OCI-LY7 (cell line): ENCODE results near the gene EFCAB10. TPM values are rescaled to one million over a fixed set of nuclear protein-coding genes. Genes with fewer than 3 reads are reported as not detected.
A peak's percentile ranks its signal among the peaks of the same experiment; 100 is the strongest.

ENCODE experiments used
- BruUV-seq: library from RNA; stranded (reverse); fragments of 400-500 nt; replicated peaks from 2 replicates; lab custom pipeline; 2021; lab: Mats Ljungman, UMichigan
- CTCF ChIA-PET: fragments of 300-600 bp; sonication (Branson Sonifier 250); formaldehyde crosslinking; loops from one replicate; lab custom pipeline; 2022; ENCODE audit warnings: antibody characterized with exemption; ENCODE audit not compliant: unreplicated experiment; lab: Charles Lee
- POLR2A ChIA-PET: fragments of 300-600 bp; sonication (Branson Sonifier 250); formaldehyde crosslinking; loops from one replicate; lab custom pipeline; 2022; ENCODE audit warnings: antibody characterized with exemption; lab: Charles Lee
- DNase-seq: peaks from one replicate; pipeline ENCODE4 v3.0.0-alpha.2; 2015; ENCODE audit warnings: low spot score
- H2AFZ ChIP-seq: fragments of 200-600 bp; sonication (generic), shearing (Covaris generic); 2 replicates; pipeline ENCODE4 v1.6.1; 2014; ENCODE audit warnings: mild to moderate bottlenecking, antibody characterized with exemption, low read length, moderate library complexity
- H3K27ac ChIP-seq: fragments of 200-600 bp; sonication (generic); 2 replicates; pipeline ENCODE4 v1.5.1; 2014; ENCODE audit warnings: mixed run types, low read depth, mild to moderate bottlenecking, moderate library complexity, low read length, inconsistent platforms; ENCODE audit not compliant: poor library complexity, severe bottlenecking
- H3K36me3 ChIP-seq: fragments of 200-600 bp; sonication (generic); 2 replicates; pipeline ENCODE4 v1.6.1; 2014; ENCODE audit warnings: mild to moderate bottlenecking, antibody characterized with exemption, low read length, moderate library complexity, mixed read lengths; ENCODE audit not compliant: insufficient read depth
- H3K4me1 ChIP-seq: fragments of 200-600 bp; sonication (generic); 2 replicates; pipeline ENCODE4 v1.5.1; 2014; ENCODE audit warnings: mild to moderate bottlenecking, low read length; ENCODE audit not compliant: insufficient read depth, poor library complexity, severe bottlenecking
- H3K4me2 ChIP-seq: fragments of 200-600 bp; sonication (generic); 2 replicates; pipeline ENCODE4 v1.6.1; 2014; ENCODE audit warnings: mild to moderate bottlenecking, low read length
- H3K4me3 ChIP-seq: fragments of 200-600 bp; sonication (generic); 2 replicates; pipeline ENCODE4 v1.5.1; 2014; ENCODE audit warnings: mild to moderate bottlenecking, low read depth, low read length; ENCODE audit not compliant: poor library complexity, severe bottlenecking
- H3K79me2 ChIP-seq: fragments of 200-600 bp; sonication (generic); 2 replicates; pipeline ENCODE4 v1.6.1; 2016; ENCODE audit warnings: low read depth, mild to moderate bottlenecking, low read length, moderate library complexity, mixed read lengths; ENCODE audit not compliant: insufficient read depth
- H3K9me2 ChIP-seq: fragments of 200-600 bp; sonication (generic); 2 replicates; pipeline ENCODE4 v1.6.1; 2016; ENCODE audit warnings: mild to moderate bottlenecking, low read length, mixed read lengths; ENCODE audit not compliant: insufficient read depth
- H3K9me3 ChIP-seq: fragments of 200-600 bp; sonication (generic); 2 replicates; pipeline ENCODE4 v1.6.1; 2014; ENCODE audit warnings: mild to moderate bottlenecking, mixed run types, low read length, mixed read lengths
- H4K20me1 ChIP-seq: fragments of 200-600 bp; sonication (generic); 2 replicates; pipeline ENCODE4 v1.6.1; 2014; ENCODE audit warnings: mild to moderate bottlenecking, antibody characterized with exemption, low read length, moderate library complexity, mixed read lengths; ENCODE audit not compliant: insufficient read depth
- CTCF ChIP-seq: fragments of 200-600 bp; sonication (generic); conservative IDR thresholded peaks from 2 replicates; pipeline ENCODE4 v1.5.1; 2014; ENCODE audit warnings: mild to moderate bottlenecking, antibody characterized with exemption, low read length, moderate library complexity, mixed read lengths
- EZH2phosphoT487 ChIP-seq: fragments of 200-600 bp; sonication (generic); IDR thresholded peaks from 2 replicates; pipeline ENCODE4 v1.6.1; 2018; ENCODE audit warnings: low read depth, borderline replicate concordance, mild to moderate bottlenecking, mixed run types, antibody characterized with exemption, low read length, moderate library complexity, mixed read lengths
- intact Hi-C: fragments of 100-400 bp; cut with micrococcal nuclease; formaldehyde crosslinking; loops from one replicate; pipeline ENCODE4 v1.10.0; 2022; ENCODE audit not compliant: unreplicated experiment
- total RNA-seq, 2 experiments: library from RNA; depleted of rRNA in 1 of 2; stranded (reverse); fragments of >200 nt in 1 of 2; shearing (Covaris generic) in 1 of 2; gene quantifications; 2 replicates each; pipeline ENCODE4 v1.2.3, GENCODE V29; 2014 to 2022

The EFCAB10 gene
- total RNA-seq, 2 experiments from 2014 or later: not detected

- CTCF ChIA-PET: no interaction called here
- H3K4me2 ChIP-seq: no peak overlapping the region
- DNase-seq: peak; percentile 9
- BruUV-seq: no TSS peak
- H3K9me2 ChIP-seq: no peaks in the 10 kb centered on the region
- no peaks in the 10 kb centered on the region for H3K79me2 ChIP-seq
- POLR2A ChIA-PET: interaction anchor here (0.7 kb wide), 2 partner anchors 834 to 1624 kb away, joined by 3 read pairs; no protein-coding TSS in a partner anchor
- no peak overlapping the region for H3K4me3 ChIP-seq
- H2AFZ ChIP-seq: no peak overlapping the region
- H3K9me3 ChIP-seq: peaks cover 14% of the 10 kb centered on the region; the same call in 1 of the 2 replicates
- TF ChIP-seq CTCF: no peak
- TF ChIP-seq EZH2phosphoT487: no peak
- H3K27ac ChIP-seq: no peak overlapping the region
- H3K36me3 ChIP-seq: no peaks in the 10 kb centered on the region
- H3K4me1 ChIP-seq: peaks cover 6% of the 10 kb centered on the region
- intact Hi-C loops: loop anchor here (2.0 to 10.0 kb wide), 4 partner anchors 193 to 665 kb away; no protein-coding TSS in a partner anchor
- no peaks in the 10 kb centered on the region for H4K20me1 ChIP-seq
Observed at GRCh38 chr7:105587909-105588635, 6.8 kb upstream of the EFCAB10 start.

GRCh38 chr7:105585850-105586500 lies 4.7 kb upstream of the EFCAB10 start:
- Histone ChIP-seq H3K36me3 (no peaks in the 10 kb centered on the region), H3K27ac (no peak overlapping the region), H3K79me2 (no peaks in the 10 kb centered on the region), H3K4me3 (no peak overlapping the region), H3K9me2 (no peaks in the 10 kb centered on the region), H3K4me2 (no peak overlapping the region), H4K20me1 (no peaks in the 10 kb centered on the region), H3K4me1 (peaks cover 6% of the 10 kb centered on the region), H2AFZ (no peak overlapping the region), H3K9me3 (peaks cover 14% of the 10 kb centered on the region; the same call in 1 of the 2 replicates)
- no TSS peak for BruUV-seq
- CTCF ChIA-PET: no interaction called here
- TF ChIP-seq CTCF (no peak), EZH2phosphoT487 (no peak)
- intact Hi-C loops: loop anchor here (10.0 kb wide), 2 partner anchors 191 to 431 kb away; no protein-coding TSS in a partner anchor
- POLR2A ChIA-PET: interaction anchor here (1.0 kb wide), 1 partner anchor 20 kb away, joined by 4 read pairs; no protein-coding TSS in a partner anchor
- no peak for DNase-seq
